ENCODE data around the gene SLC37A3.
A peak's percentile ranks its signal among the peaks of the same experiment; 100 is the strongest.
"Not testable (repeated sequence)": the region's sequence is repeated elsewhere in the genome, so short reads cannot be mapped to it uniquely, and the experiment has no call there.

Gene SLC37A3

GRCh38 chr7:140322759-140323158, 75.6 kb downstream of the SLC37A3 start:
- TF ChIP-seq POLR2A (IDR thresholded peaks at IDR 0.05; ENCODE audit: low read length) (peak; percentile 50), GATA1 (IDR thresholded peaks at IDR 0.05; ENCODE audit: low read depth, low read length) (peak; percentile 53)
- DNase-seq = peak; percentile 93 to 99

- peak; percentile 14 to 35 for DNase-seq
These were observed 78.3 kb downstream of the SLC37A3 start for GRCh38 chr7:140320078-140320477.

GRCh38 chr7:140317999-140318398, 80.3 kb downstream of the SLC37A3 start:
- no peak for DNase-seq
- no peak for TF ChIP-seq GATA1 (IDR thresholded peaks at IDR 0.05; ENCODE audit: low read depth, low read length)
- TF ChIP-seq POLR2A (IDR thresholded peaks at IDR 0.05; ENCODE audit: low read length) = no peak

- DNase-seq = peak; percentile 43 to 69
- TF ChIP-seq GATA1 (IDR thresholded peaks at IDR 0.05; ENCODE audit: low read depth, low read length) (no peak), POLR2A (IDR thresholded peaks at IDR 0.05; ENCODE audit: low read length) (no peak)
These were observed 80.7 kb downstream of the SLC37A3 start for GRCh38 chr7:140317597-140317996.

GRCh38 chr7:140316165-140316661, 82.1 kb downstream of the SLC37A3 start:
- TF ChIP-seq GATA1 (IDR thresholded peaks at IDR 0.05; ENCODE audit: low read depth, low read length) (no peak), POLR2A (IDR thresholded peaks at IDR 0.05; ENCODE audit: low read length) (no peak)
- peak in 1 of 2 experiments; percentile 31 for DNase-seq

GRCh38 chr7:140315498-140316164, 82.7 kb downstream of the SLC37A3 start:
- DNase-seq = no peak

GRCh38 chr7:140314573-140315480, 83.5 kb downstream of the SLC37A3 start:
- no peak for TF ChIP-seq POLR2A (IDR thresholded peaks at IDR 0.05; ENCODE audit: low read length)
- TF ChIP-seq GATA1 (IDR thresholded peaks at IDR 0.05; ENCODE audit: low read depth, low read length) = no peak
- no peak for DNase-seq

More at GRCh38 chr7:140315498-140316164, 82.7 kb downstream of the SLC37A3 start:
- TF ChIP-seq GATA1 (IDR thresholded peaks at IDR 0.05; ENCODE audit: low read depth, low read length) (no peak), POLR2A (IDR thresholded peaks at IDR 0.05; ENCODE audit: low read length) (no peak)

GRCh38 chr7:140312141-140312846, 86.0 kb downstream of the SLC37A3 start:
- TF ChIP-seq POLR2A (IDR thresholded peaks at IDR 0.05; ENCODE audit: low read length) (no peak), GATA1 (IDR thresholded peaks at IDR 0.05; ENCODE audit: low read depth, low read length) (no peak)
- peak in 1 of 2 experiments; percentile 10 for DNase-seq

- DNase-seq = not testable (repeated sequence)
These were observed 87.2 kb downstream of the SLC37A3 start for GRCh38 chr7:140311128-140311527.

GRCh38 chr7:140310337-140311002, 87.9 kb downstream of the SLC37A3 start:
- no peak for DNase-seq

GRCh38 chr7:140308060-140308459, 90.3 kb downstream of the SLC37A3 start:
- TF ChIP-seq GATA1 (IDR thresholded peaks at IDR 0.05; ENCODE audit: low read depth, low read length) (no peak), POLR2A (IDR thresholded peaks at IDR 0.05; ENCODE audit: low read length) (no peak)

More at GRCh38 chr7:140310337-140311002, 87.9 kb downstream of the SLC37A3 start:
- TF ChIP-seq GATA1 (IDR thresholded peaks at IDR 0.05; ENCODE audit: low read depth, low read length) (no peak), POLR2A (IDR thresholded peaks at IDR 0.05; ENCODE audit: low read length) (no peak)

GRCh38 chr7:140304191-140304799, 94.0 kb downstream of the SLC37A3 start:
- TF ChIP-seq POLR2A (IDR thresholded peaks at IDR 0.05; ENCODE audit: low read length) (no peak), GATA1 (IDR thresholded peaks at IDR 0.05; ENCODE audit: low read depth, low read length) (no peak)
- peak; percentile 60 to 64 for DNase-seq

More at GRCh38 chr7:140308060-140308459, 90.3 kb downstream of the SLC37A3 start:
- no peak for DNase-seq
